Caco-2 (cell line): Measurements from ENCODE around the gene ERGIC1. TPM values are rescaled to one million over a fixed set of nuclear protein-coding genes. Genes with fewer than 3 reads are reported as not detected.
"Not testable (repeated sequence)": the region's sequence is repeated elsewhere in the genome, so short reads cannot be mapped to it uniquely, and the experiment has no call there.

Experiments
- BruUV-seq: library from RNA; stranded (reverse); fragments of 400-500 nt; replicated peaks from 2 replicates; lab custom pipeline; 2021; lab: Mats Ljungman, UMichigan
- CTCF ChIA-PET: fragments of 300-600 bp; sonication (Branson Sonifier 250); formaldehyde crosslinking; loops from one replicate; lab custom pipeline; 2022; ENCODE audit warnings: antibody characterized with exemption; lab: Charles Lee
- POLR2A ChIA-PET: fragments of 300-600 bp; sonication (Branson Sonifier 250); formaldehyde crosslinking; loops from one replicate; lab custom pipeline; 2022; ENCODE audit warnings: antibody characterized with exemption; lab: Charles Lee
- DNase-seq, 2 experiments: peaks; one replicate each; pipeline versions ENCODE4 v3.0.0 to v3.0.0-alpha.2; 2020 to 2022
- H3K27me3 ChIP-seq: replicated peaks from 2 replicates; pipeline ENCODE4 v1.6.0; 2011; ENCODE audit warnings: low read length; ENCODE audit not compliant: control insufficient read depth, insufficient read depth
- H3K36me3 ChIP-seq: 2 replicates; pipeline ENCODE4 v1.5.1; 2011; ENCODE audit warnings: low read length; ENCODE audit not compliant: control insufficient read depth, insufficient read depth
- H3K4me1 ChIP-seq: fragments of 250-450 bp; sonication (Bioruptor Pico); 2 replicates; pipeline ENCODE4 v1.5.1; 2020; ENCODE audit warnings: mild to moderate bottlenecking
- H3K4me3 ChIP-seq: 2 replicates; pipeline ENCODE4 v1.5.1; 2011; ENCODE audit warnings: low read depth, mild to moderate bottlenecking, control low read depth, low read length
- H3K9me3 ChIP-seq: fragments of 250-450 bp; sonication (Bioruptor Pico); 2 replicates; pipeline ENCODE4 v1.5.1; 2020; ENCODE audit warnings: mild to moderate bottlenecking, moderate library complexity
- H3K27ac Mint-ChIP-seq: one replicate; pipeline ENCODE4 v1.8.0; 2022; ENCODE audit warnings: mixed read lengths; ENCODE audit not compliant: unreplicated experiment
- H3K27me3 Mint-ChIP-seq: one replicate; pipeline ENCODE4 v1.8.0; 2022; ENCODE audit warnings: mixed read lengths; ENCODE audit not compliant: insufficient read depth, unreplicated experiment
- H3K36me3 Mint-ChIP-seq: one replicate; pipeline ENCODE4 v1.8.0; 2022; ENCODE audit warnings: mild to moderate bottlenecking, mixed read lengths; ENCODE audit not compliant: insufficient read depth, unreplicated experiment
- H3K4me1 Mint-ChIP-seq: one replicate; pipeline ENCODE4 v1.8.0; 2022; ENCODE audit warnings: low read depth, mixed read lengths; ENCODE audit not compliant: unreplicated experiment
- H3K4me3 Mint-ChIP-seq: one replicate; pipeline ENCODE4 v1.8.0; 2022; ENCODE audit warnings: mild to moderate bottlenecking, moderate library complexity, mixed read lengths; ENCODE audit not compliant: unreplicated experiment
- H3K9me3 Mint-ChIP-seq: one replicate; pipeline ENCODE4 v1.8.0; 2022; ENCODE audit warnings: mixed read lengths; ENCODE audit not compliant: unreplicated experiment
- intact Hi-C: fragments of 100-400 bp; cut with micrococcal nuclease; formaldehyde crosslinking; loops from one replicate; pipeline ENCODE4 v1.10.0; 2022; ENCODE audit not compliant: unreplicated experiment
- total RNA-seq: library from RNA; stranded (reverse); gene quantifications from 2 replicates; pipeline ENCODE4 v1.2.3, GENCODE V29; 2022
- TF ChIP-seq, protein P1 (sequence below), 2 experiments: fragments of 200-600 bp in 1 of 2; IDR thresholded peaks; 1 replicate in 1 of 2; 2 replicates in 1 of 2; pipeline versions ENCODE4 v1.5.1 to v1.8.0; 2011 to 2022; ENCODE audit warnings: antibody characterized with exemption in 1 of 2, control low read depth in 1 of 2, inconsistent platforms in 1 of 2, low read depth in 1 of 2, low read length in 1 of 2, mild to moderate bottlenecking in 1 of 2, moderate library complexity in 1 of 2; ENCODE audit not compliant: insufficient read depth in 1 of 2, severe bottlenecking in 1 of 2, unreplicated experiment in 1 of 2

Gene ERGIC1
- total RNA-seq, 1 experiment from 2014 or later: 161 TPM

DNA sequence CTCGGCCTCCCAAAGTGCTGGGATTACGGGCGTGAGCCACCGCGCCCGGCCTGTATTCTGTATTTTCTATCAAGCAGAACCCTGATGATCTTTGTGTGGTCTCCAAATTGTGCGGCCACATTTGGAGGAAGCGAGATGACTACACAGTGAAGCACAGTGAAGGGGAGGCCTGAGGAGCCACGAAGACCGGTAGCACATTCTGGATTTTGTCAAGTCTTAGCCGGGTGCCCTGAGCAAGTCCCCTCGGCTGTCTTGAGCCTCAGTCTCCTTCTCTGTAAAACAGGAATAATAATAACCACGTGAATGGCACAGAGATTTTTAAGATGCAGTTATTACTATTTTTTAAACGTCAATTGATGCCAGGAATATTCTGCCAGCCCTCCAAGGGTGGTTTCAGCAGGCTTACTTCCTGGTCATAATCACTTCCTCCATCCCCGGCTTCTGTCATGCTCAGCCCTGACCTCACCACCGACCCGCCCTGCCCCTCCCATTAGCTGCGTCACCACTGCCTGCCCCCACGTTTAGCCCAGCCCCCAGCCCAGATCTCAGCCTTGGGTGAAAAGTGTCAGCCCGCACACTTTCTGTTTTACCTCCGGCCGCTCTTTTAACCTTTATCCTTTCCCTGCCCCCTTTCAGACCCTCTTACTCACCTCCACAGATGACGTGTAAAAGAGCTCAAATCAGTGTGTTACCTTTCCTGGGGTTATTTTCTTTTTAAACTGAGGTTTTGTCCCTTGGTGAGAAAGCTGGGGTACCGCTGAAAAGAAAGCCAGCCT is 27.0 kb upstream of the ERGIC1 start:
- peak overlapping the region; percentile 74 for H3K27ac Mint-ChIP-seq
- no peaks in the 10 kb centered on the region for H3K4me1 Mint-ChIP-seq
- no peaks in the 10 kb centered on the region for H3K36me3 ChIP-seq
- CTCF ChIA-PET: interaction anchor here (0.7 kb wide), 1 partner anchor 98 kb away, joined by 3 read pairs; no protein-coding TSS in a partner anchor
- peaks cover 16% of the 10 kb centered on the region; the same call in 1 of the 2 replicates for H3K9me3 ChIP-seq
- peak; percentile 37 to 74 for DNase-seq
- H3K4me3 ChIP-seq: no peak overlapping the region
- H3K4me3 Mint-ChIP-seq: no peak overlapping the region
- TF ChIP-seq, protein P1, sequence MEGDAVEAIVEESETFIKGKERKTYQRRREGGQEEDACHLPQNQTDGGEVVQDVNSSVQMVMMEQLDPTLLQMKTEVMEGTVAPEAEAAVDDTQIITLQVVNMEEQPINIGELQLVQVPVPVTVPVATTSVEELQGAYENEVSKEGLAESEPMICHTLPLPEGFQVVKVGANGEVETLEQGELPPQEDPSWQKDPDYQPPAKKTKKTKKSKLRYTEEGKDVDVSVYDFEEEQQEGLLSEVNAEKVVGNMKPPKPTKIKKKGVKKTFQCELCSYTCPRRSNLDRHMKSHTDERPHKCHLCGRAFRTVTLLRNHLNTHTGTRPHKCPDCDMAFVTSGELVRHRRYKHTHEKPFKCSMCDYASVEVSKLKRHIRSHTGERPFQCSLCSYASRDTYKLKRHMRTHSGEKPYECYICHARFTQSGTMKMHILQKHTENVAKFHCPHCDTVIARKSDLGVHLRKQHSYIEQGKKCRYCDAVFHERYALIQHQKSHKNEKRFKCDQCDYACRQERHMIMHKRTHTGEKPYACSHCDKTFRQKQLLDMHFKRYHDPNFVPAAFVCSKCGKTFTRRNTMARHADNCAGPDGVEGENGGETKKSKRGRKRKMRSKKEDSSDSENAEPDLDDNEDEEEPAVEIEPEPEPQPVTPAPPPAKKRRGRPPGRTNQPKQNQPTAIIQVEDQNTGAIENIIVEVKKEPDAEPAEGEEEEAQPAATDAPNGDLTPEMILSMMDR (IDR thresholded peaks at IDR 0.05; ENCODE audit: insufficient read depth in 1 of 2, low read depth in 1 of 2, low read length in 1 of 2, severe bottlenecking in 1 of 2, unreplicated experiment in 1 of 2): no peak
- intact Hi-C loops: no loop called here
- POLR2A ChIA-PET: interaction anchor here (0.6 kb wide), 2 partner anchors 9 to 801 kb away, joined by 3 to 4 read pairs; partner anchors contain the start of gene FBXW11
- no peaks in the 10 kb centered on the region for H3K27me3 ChIP-seq
- H3K4me1 ChIP-seq: peaks cover 11% of the 10 kb centered on the region; the same call in 1 of the 2 replicates
- peaks cover 4% of the 10 kb centered on the region for H3K36me3 Mint-ChIP-seq
- no TSS peak for BruUV-seq
- H3K9me3 Mint-ChIP-seq: peaks cover 16% of the 10 kb centered on the region
- H3K27me3 Mint-ChIP-seq: no peaks in the 10 kb centered on the region

DNA sequence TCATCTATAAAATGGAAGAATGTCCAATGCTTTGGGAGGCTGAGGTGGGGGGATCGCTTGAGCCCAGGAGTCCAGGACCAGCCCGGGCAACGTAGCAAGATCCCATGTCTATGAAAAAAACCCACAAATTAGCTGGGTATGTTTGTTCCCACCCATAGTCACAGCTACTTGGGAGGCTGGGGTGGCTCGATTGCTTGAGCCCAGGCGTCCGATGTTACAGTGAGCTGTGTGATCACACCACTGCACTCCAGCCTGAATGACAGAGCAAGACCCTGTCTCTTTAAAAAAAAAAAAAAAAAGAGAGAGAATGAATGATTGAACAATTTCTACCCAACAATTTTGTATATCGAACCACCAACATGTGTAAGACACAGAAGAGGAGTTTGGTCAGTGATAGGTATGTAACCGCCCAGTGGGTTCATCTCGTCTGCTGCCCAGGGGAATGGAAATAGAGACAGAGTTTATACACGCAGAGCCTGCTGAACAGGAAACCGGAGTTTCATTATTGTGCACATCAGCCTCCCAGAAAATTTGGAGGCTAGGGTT is 26.2 kb upstream of the ERGIC1 start:
- H3K4me1 ChIP-seq: peaks cover 11% of the 10 kb centered on the region; the same call in 1 of the 2 replicates
- TSS peak; percentile 47 for BruUV-seq
- ChIA-PET POLR2A (interaction anchor here (0.6 kb wide), 1 partner anchor 801 kb away, joined by 3 read pairs; the partner anchor contains the start of gene FBXW11), CTCF (interaction anchor here (0.7 kb wide), 1 partner anchor 97 kb away, joined by 3 read pairs; no protein-coding TSS in a partner anchor)
- no peaks in the 10 kb centered on the region for H3K36me3 ChIP-seq
- Mint-ChIP-seq H3K4me1 (no peaks in the 10 kb centered on the region), H3K27ac (peak overlapping the region; percentile 74), H3K4me3 (no peak overlapping the region), H3K27me3 (no peaks in the 10 kb centered on the region), H3K36me3 (peaks cover 4% of the 10 kb centered on the region), H3K9me3 (peaks cover 16% of the 10 kb centered on the region)
- peaks cover 16% of the 10 kb centered on the region; the same call in 1 of the 2 replicates for H3K9me3 ChIP-seq
- intact Hi-C loops: no loop called here
- no peaks in the 10 kb centered on the region for H3K27me3 ChIP-seq
- H3K4me3 ChIP-seq: no peak overlapping the region
- DNase-seq: no peak
- TF ChIP-seq, protein P1 (IDR thresholded peaks at IDR 0.05; ENCODE audit: insufficient read depth in 1 of 2, low read depth in 1 of 2, low read length in 1 of 2, severe bottlenecking in 1 of 2, unreplicated experiment in 1 of 2): no peak

DNA sequence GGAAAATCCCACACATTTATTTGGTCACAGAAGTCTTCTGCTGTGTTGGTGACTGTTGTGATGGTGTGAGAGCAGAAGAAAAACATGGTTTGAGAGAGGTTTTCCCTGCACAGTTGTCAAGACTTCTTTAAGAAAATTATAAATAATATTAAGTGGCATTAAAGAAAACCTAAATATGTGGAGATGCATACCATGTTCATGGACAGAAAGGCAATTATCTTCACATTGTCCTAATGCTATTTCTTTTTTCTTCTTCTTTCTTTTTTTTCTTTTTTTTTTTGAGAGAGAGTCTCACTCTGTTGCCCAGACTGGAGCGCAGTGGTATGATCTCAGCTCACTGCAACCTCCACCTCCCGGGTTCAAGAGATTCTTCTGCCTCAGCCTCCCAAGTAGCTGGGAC is 24.3 kb upstream of the ERGIC1 start:
- Mint-ChIP-seq H3K4me3 (no peak overlapping the region), H3K9me3 (peaks cover 16% of the 10 kb centered on the region), H3K27ac (no peak overlapping the region), H3K27me3 (no peaks in the 10 kb centered on the region), H3K36me3 (peaks cover 4% of the 10 kb centered on the region), H3K4me1 (no peaks in the 10 kb centered on the region)
- H3K4me3 ChIP-seq: no peak overlapping the region
- peaks cover 16% of the 10 kb centered on the region; the same call in 1 of the 2 replicates for H3K9me3 ChIP-seq
- no TSS peak for BruUV-seq
- H3K27me3 ChIP-seq: no peaks in the 10 kb centered on the region
- no peak for DNase-seq
- H3K36me3 ChIP-seq: no peaks in the 10 kb centered on the region
- ChIA-PET CTCF (no interaction called here), POLR2A (no interaction called here)
- H3K4me1 ChIP-seq: peaks cover 11% of the 10 kb centered on the region; the same call in 1 of the 2 replicates
- TF ChIP-seq, protein P1 (IDR thresholded peaks at IDR 0.05; ENCODE audit: insufficient read depth in 1 of 2, low read depth in 1 of 2, low read length in 1 of 2, severe bottlenecking in 1 of 2, unreplicated experiment in 1 of 2): no peak
- intact Hi-C loops: no loop called here

DNA sequence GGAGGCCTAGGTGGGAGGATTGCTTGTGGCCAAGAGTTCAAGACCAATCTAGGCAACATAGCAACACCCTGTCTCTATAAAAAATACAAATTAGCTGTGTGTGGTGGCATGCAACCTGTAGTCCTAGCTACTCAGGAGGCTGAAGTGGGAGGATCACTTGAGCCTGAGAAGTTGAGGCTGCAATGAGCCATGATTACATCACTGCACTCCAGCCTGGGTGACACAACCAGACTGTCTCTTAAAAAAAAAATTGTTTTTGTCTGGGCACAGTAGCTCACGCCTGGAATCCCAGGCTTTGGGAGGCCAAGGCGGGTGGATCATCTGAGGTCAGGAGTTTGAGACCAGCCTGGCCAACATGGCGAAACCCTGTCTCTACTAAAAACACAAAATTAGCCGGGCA is 23.1 kb upstream of the ERGIC1 start:
- BruUV-seq, H3K4me3 ChIP-seq, H3K27me3 ChIP-seq, intact Hi-C loops, H3K27ac Mint-ChIP-seq, H3K36me3 ChIP-seq, POLR2A ChIA-PET, H3K4me1 Mint-ChIP-seq, CTCF ChIA-PET, H3K27me3 Mint-ChIP-seq, DNase-seq, H3K4me3 Mint-ChIP-seq, H3K36me3 Mint-ChIP-seq: not testable (repeated sequence)
- Histone ChIP-seq H3K9me3 (peaks cover 16% of the 10 kb centered on the region; the same call in 1 of the 2 replicates), H3K4me1 (peaks cover 11% of the 10 kb centered on the region; the same call in 1 of the 2 replicates)
- peaks cover 16% of the 10 kb centered on the region for H3K9me3 Mint-ChIP-seq
